Hematopoietic multipotent progenitor cell treated with erythropoietin and hydrocortisone succinate and interleukin-3 and kit ligand, for 6 days (in vitro differentiated cells): ENCODE measurements around the gene EPB41.
A peak's percentile ranks its signal among the peaks of the same experiment; 100 is the strongest.

ENCODE experiments used
- DNase-seq: peaks from one replicate; pipeline ENCODE4 v3.0.0-alpha.2; 2015

The EPB41 gene

DNA sequence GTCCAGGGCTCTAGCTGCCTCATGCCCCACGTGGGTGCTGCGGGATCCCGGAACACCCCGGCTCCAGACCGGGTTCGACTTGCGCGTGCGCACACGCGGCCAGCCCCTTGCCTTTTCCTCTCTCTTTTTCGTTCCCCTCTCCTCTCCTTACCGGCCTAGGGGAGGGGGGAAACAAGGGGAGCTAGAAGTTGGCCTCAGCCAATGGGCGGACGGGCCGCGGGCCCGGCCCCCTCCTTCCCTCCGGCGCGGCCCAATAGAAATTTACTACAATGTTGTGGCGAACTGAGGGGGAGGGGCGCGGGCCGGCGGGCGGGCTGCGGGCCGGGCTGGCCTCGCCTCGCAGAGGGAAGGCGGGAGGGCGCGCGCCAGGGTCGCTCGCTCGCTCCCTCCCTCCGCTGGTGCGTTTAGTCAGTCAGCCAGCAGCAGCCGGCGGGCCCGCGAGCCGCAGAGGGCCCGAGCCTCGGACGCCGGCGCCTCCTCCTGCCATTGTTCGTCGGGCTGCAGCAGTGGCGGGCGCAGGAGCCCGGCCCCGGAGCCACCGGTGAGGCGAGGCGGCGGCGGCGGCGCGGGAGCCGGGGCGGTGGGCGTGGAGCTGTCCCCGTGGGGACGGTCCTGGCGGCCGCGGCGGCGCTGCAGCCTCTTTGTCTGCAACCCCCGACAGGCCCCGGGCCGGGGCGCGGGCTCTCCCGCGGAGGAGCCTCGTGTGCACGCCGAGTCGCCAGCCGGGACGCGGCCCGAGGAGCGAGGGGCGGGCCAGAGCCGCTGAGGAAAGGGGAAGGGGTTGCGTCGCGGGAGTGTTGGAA, at the start of gene EPB41:
Gene EPB41 (plus strand): TSS at position 342 of the 803 bp plus-strand sequence. CDS start 72,869 bp downstream, outside the sequence.
- DNase-seq = peak; percentile 95

DNA sequence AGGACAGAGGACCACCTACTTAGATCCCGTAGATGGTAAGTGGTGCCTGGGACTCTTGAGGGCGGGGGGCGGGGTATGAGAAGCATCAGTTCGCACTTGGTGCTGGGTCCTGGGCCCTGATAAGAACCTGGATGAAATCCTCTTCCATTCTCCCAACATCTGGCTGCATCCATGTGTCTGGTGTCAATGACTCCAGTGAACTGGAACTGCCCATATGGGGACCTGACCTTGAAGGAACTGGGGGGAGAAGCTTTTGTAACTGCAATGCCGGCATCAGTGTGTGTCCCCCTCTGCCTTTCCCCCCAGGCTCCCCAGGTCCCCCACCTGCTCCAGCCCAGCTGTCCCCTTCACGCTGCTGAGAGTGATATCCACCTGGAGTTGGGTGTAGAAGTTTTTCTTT, 49.7 kb upstream of the EPB41 start:
- no peak for DNase-seq

DNA sequence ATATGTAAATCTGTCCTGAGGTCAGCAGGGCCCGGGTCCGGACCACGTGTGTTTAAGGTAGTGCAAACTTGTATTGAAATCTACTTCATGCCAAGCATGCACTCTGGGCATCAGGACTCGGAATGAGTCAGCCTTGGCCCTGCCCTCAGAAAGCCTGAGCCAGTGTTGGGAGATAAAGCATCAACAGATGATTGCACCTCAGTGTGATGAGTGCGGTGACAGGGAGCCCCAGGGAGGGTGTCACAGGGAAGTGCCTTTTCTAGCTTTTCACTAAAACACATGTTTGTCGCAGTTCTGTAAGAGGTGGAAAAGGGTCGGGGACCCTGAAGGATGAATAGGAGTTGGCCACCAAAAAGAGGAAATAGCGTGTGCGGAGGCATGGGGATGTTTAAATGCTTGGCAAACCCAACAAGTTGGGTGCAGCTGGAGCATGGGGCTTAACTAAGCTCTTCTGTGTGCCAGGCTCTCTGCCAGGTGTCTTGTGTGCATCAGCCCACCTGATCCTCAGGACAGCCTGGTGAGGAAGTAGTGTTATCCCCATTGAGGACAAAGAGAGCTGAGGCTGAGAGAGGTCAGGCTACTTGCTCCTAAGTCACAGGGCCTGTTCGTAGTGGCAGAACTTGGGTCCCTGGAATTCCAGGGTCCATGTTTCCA, 48.2 kb upstream of the EPB41 start:
- DNase-seq = peak; percentile 62

- DNase-seq = no peak
Measured at GRCh38 chr1:28867850-28868249, 46.5 kb upstream of the EPB41 start.

- DNase-seq = no peak
Measured at GRCh38 chr1:28869952-28870351, 44.4 kb upstream of the EPB41 start.

GRCh38 chr1:28871631-28872401, 42.6 kb upstream of the EPB41 start:
- DNase-seq = no peak

DNA sequence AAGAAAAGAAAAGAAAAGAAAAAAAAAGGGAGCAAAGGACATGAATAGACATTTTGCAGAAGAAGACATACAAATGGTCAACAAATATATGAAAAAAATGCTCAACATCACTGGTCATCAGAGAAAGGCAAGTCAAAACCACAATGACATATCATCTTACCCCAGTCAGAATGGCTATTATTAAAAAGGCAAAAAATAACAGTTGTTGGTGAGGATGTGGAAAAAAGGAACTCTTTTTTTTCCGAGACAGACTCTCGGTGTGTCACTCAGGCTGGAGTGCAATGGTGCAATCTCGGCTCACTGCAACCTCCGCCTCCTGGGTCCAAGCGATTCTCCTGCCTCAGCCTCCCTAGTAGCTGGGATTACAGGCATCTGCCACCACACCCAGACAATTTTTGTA, 39.2 kb upstream of the EPB41 start:
- DNase-seq = peak; percentile 33

DNA sequence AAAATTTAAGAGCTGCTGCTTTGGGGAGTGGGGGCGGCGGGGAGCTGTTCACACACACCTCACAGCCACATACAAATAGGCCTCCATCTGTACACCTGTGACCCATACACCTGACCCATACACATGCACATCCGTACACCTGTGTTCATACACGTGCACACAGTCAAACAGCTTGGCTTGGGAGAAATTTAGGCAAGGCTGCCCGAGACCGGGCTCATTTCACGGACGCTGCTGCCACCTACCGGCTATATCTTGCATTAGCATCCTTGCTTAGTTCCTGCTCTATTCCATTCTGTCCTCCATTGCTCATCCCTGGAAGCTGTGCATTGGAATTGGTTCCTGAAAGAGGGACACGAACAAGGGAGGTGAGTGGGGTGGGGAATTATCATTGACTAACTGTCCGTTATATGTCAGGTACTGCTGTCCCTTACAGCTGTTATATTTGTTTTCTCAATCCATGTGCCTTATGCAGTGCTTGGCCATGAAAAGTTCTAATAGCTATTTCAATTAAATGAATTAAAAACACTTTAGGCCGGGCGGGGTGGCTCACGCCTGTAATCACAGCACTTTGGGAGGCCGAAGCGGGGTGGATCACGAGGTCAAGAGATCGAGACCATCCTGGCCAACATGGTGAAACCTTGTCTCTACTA, 37.1 kb upstream of the EPB41 start:
- peak; percentile 90 for DNase-seq

DNA sequence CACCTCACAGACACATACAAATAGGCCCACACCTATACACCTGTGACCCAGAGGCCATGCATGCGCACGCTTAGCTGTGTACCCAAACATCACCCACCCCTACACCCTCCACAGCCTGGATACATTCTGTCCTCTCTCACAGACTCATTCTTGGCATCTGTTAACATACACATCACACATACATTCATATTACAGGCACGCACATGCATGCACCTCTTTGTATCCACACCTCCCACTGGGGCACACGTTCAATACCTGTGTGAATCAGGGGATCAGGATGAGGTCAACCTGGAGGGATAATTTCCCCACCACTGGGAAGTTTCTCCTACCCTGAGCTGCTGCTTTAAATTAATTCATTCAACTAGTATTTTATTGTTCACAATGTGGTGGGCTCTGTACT, 35.6 kb upstream of the EPB41 start:
- DNase-seq = no peak

DNA sequence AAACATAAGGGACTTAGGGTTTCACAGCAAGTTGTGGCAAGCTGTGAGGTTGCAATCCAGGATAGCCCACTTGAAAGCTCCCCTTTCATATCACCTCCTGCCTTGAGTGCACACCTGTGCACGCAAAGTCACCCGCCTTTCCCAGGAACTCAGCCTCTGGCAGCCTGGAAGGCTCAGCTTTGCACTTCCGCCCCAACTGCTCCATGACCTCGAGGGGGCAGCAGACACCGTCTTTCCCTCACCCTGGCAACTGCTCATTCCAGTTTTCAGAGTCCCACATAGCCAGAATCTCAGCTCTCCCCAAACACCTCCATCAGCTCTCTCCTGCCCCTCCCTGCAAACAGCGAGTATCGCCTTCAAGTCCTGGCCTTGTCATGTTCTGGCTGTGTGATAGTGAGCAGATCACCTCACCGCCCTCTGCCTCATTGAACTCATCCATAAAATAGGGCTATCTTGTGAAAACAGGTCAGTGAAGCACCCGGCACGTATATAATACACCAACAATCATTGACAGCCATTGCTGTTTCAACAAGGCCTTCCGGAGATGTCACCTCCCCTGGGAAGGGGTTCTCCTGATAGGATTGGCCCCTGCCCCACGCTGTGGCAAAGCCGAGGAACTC, 32.2 kb upstream of the EPB41 start:
- peak; percentile 96 for DNase-seq

GRCh38 chr1:28883242-28883616, 31.1 kb upstream of the EPB41 start:
- DNase-seq = no peak

- peak; percentile 16 for DNase-seq
Measured at GRCh38 chr1:28885472-28885877, 28.9 kb upstream of the EPB41 start.

DNA sequence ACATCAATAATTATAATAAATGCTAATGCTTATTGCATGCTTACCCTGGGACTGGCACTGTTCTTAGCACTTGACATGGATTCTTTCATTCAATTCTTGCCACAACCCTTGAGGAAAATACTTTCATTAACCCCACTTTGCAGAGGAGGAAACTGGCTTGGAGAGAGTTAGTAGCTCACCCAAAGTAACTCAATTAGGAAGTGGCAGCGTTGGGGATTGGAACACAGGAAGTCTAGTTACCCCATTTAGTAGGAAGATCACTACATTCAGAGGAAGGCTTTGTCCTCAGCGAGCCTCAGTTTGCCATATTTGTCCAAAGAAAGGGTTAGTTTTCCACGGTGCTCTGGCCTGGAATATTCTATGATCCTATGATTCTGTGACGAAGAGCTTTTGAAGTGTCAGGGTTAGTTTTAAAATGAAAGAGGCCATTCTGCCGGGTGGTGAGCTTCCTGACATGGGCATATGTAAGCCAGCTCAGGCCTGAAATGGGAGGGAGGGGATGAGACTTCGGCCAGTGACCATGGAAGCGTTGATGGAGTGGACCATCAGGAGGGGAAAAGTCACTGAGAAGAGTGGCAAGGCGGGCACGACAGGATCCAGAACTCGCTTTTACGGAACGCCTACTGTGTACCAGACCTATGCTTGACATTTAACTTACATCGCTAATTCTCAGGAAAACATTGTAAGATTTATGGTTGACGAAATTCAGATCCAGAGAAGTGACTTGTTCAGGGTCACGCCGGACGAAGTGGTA, 28.2 kb upstream of the EPB41 start:
- peak; percentile 43 for DNase-seq

GRCh38 chr1:28886731-28887418, 27.5 kb upstream of the EPB41 start:
- peak; percentile 93 for DNase-seq

- DNase-seq = peak; percentile 54
Measured at GRCh38 chr1:28887419-28887834, 26.9 kb upstream of the EPB41 start.

DNA sequence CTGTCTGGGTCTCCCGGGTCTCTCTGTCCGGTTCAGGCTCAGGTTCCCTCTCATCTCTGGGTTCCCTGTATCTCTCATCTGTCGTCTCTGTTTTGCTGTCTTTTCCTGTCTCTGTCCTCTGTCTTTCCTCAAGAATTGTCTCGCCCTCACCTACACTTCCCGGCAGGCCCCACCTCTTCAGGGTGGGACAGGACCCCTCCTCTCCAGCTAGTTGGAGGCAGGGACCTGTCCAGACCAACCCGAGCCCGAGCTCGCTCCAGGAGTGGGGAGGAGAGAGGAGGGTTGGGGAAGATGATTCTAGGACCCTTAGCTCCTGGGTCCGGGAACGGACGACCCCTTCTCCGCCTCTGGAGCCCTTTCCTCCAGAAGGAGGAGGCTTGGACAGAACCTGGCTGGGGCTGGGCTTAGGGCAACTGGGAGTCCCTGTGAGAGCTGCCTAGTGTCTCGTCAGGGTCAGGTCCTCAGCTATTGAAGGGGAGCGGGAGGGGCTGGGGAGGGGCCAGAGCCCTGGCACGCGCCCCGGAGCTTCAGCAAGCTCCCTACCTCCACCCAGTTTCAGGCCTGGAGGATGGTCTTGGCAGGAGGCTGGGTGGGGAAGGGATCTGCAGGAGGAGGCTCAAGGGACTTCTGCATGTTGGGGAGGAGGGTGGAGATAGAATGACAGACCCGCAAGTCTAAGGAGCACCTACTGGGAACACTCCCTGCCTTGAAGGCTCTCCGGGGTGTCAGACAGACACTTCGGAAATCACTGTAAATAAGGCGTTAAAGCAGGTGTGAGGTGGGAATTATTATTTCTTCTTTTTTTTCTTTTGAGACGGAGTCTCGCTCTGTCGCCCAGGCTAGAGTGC, 26.3 kb upstream of the EPB41 start:
- peak; percentile 86 for DNase-seq

DNA sequence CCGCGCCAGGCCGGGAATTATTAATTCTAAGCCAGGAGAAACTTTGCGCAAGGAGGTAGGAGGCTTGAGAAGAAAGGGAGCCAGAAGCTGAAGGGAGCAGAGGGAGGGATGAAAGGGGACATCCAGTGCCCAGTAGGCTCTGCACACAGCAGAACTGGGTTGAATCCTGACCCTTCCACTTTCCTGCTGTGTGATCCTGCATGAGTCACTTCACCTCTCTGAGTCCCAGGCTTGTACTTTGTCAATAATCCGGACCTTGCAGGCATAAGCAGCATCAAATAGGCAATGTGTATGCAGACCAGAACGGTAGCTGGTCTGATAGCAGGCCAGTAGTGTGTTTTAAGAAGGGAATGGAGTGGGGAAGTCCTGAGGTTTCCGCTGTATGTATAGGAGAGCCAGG, 25.5 kb upstream of the EPB41 start:
- DNase-seq = no peak

DNA sequence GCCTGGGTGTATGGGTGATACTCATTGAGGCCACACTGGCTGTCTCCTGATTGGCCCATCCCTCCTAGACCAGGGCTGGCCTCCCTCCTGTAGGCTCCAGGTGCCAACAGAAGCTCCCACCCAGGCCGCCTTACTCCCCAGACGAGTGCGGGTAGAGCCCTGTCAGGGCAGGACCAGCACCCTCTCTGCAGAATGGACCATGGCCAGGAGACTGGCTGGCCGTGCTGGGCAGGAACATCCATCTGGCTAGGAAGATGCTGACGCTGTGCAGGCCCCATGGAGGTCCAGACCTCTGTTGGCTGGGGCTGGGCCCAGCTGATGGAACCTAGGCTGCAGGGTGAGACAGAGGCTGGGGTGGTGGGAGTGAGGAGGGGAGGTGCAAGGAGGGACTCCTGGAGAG, 25.0 kb upstream of the EPB41 start:
- no peak for DNase-seq

DNA sequence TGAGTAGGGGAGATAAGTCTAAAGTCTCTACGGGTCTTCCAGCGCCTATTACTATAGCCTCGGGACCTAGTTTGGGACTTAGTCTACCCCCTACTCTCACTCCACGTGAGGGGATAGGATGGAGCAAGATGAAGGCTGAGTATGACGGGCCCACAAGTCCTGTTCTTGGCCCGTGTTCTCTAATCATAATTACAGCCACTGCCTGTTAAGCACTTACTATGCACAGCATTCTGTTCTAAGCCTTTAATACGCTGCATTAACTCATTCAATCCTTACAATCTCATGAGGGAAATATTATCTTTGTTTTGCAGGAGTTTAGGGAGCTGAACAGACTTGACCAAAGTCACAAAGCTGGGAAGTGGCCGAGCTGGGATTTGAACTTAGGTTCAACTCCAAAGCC, 23.9 kb upstream of the EPB41 start:
- no peak for DNase-seq

GRCh38 chr1:28890836-28891235, 23.5 kb upstream of the EPB41 start:
- DNase-seq = no peak
